Measurements from ENCODE around the gene NT5C3B. TPM values are rescaled to one million over a fixed set of nuclear protein-coding genes. Genes with fewer than 3 reads are reported as not detected.

NT5C3B gene
- total RNA-seq, 1 donor: 69.8 TPM

- H3K4me2 ChIP-seq (ENCODE audit: insufficient read depth, low read length): no peak overlapping the region
- peaks cover 77% of the 10 kb centered on the region for H3K36me3 ChIP-seq (ENCODE audit: insufficient read depth, low read length)
- peaks cover 9% of the 10 kb centered on the region for H4K20me1 ChIP-seq (ENCODE audit: insufficient read depth, low read length)
- H3K27ac ChIP-seq (ENCODE audit: low read depth, low read length): no peak overlapping the region
- H3K4me3 ChIP-seq (ENCODE audit: insufficient read depth, low read length): no peak overlapping the region
- H3K9me3 ChIP-seq (ENCODE audit: low read depth, low read length): no peaks in the 10 kb centered on the region
- no peak for TF ChIP-seq CTCF (IDR thresholded peaks at IDR 0.05; ENCODE audit: extremely low read depth, low read depth, low read length)
- no peak for DNase-seq (ENCODE audit: insufficient read length, low spot score, missing footprints)
- no peak overlapping the region for H2AFZ ChIP-seq (ENCODE audit: low read length)
- H3K27me3 ChIP-seq (ENCODE audit: insufficient read depth, low read length): no peaks in the 10 kb centered on the region
- no peaks in the 10 kb centered on the region for H3K4me1 ChIP-seq (ENCODE audit: insufficient read depth, low read length)
- H3K79me2 ChIP-seq (ENCODE audit: insufficient read depth, low read length): peaks cover 7% of the 10 kb centered on the region
These were observed 37.7 kb upstream of the NT5C3B start for GRCh38 chr17:41873559-41874292.

DNA sequence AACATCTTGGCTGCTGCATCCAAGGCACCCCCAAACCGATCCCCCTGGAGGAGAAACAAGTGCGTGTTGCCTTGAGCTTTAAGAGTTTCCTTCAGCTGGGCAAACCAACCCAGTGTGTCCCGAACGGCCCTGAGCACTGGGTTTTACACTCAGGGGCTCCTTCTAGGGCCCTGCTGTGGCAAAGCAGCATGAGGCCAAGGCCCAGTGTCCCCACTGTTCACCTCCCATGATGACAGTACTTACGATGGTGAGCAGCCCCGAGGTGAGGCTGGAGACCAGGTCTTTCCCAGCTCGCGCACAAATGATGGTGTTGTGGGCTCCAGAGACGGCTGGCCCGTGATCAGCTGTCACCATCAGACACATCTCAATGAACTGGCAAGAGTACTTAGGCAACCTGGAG lies 35.8 kb upstream of the NT5C3B start:
- H2AFZ ChIP-seq (ENCODE audit: low read length): no peak overlapping the region
- H3K4me2 ChIP-seq (ENCODE audit: insufficient read depth, low read length): no peak overlapping the region
- H3K4me3 ChIP-seq (ENCODE audit: insufficient read depth, low read length): no peak overlapping the region
- DNase-seq (ENCODE audit: insufficient read length, low spot score, missing footprints): no peak
- H3K27ac ChIP-seq (ENCODE audit: low read depth, low read length): no peak overlapping the region
- no peak for TF ChIP-seq CTCF (IDR thresholded peaks at IDR 0.05; ENCODE audit: extremely low read depth, low read depth, low read length)
- no peaks in the 10 kb centered on the region for H3K4me1 ChIP-seq (ENCODE audit: insufficient read depth, low read length)
- H3K79me2 ChIP-seq (ENCODE audit: insufficient read depth, low read length): peaks cover 2% of the 10 kb centered on the region
- H3K36me3 ChIP-seq (ENCODE audit: insufficient read depth, low read length): peaks cover 73% of the 10 kb centered on the region
- H4K20me1 ChIP-seq (ENCODE audit: insufficient read depth, low read length): peaks cover 8% of the 10 kb centered on the region
- no peaks in the 10 kb centered on the region for H3K9me3 ChIP-seq (ENCODE audit: low read depth, low read length)
- no peaks in the 10 kb centered on the region for H3K27me3 ChIP-seq (ENCODE audit: insufficient read depth, low read length)

DNA sequence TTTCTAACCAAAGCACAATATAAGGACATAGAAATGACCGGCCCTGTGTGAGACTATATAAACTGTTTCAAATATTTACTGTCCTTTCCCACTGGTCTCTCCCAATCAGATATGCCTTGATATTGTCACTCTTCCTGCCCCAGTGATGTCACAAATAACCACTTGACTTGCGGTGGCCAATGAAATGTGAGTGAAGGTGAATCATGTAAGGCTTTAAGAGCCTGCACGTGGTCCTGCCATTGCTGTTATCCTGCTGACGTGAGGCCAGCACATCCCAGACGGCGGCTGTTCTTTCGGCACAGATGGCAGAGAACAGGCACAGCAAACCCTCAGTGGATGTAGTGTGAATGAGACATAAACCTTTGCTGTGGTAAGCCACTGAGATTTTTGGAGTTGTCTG lies 34.6 kb upstream of the NT5C3B start:
- peaks cover 75% of the 10 kb centered on the region for H3K36me3 ChIP-seq (ENCODE audit: insufficient read depth, low read length)
- H2AFZ ChIP-seq (ENCODE audit: low read length): no peak overlapping the region
- H3K9me3 ChIP-seq (ENCODE audit: low read depth, low read length): no peaks in the 10 kb centered on the region
- H3K4me2 ChIP-seq (ENCODE audit: insufficient read depth, low read length): no peak overlapping the region
- peak overlapping the region; percentile 19 for H3K27ac ChIP-seq (ENCODE audit: low read depth, low read length)
- peaks cover 8% of the 10 kb centered on the region for H4K20me1 ChIP-seq (ENCODE audit: insufficient read depth, low read length)
- peaks cover 2% of the 10 kb centered on the region for H3K79me2 ChIP-seq (ENCODE audit: insufficient read depth, low read length)
- H3K4me1 ChIP-seq (ENCODE audit: insufficient read depth, low read length): peaks cover under 1% of the 10 kb centered on the region
- TF ChIP-seq CTCF (IDR thresholded peaks at IDR 0.05; ENCODE audit: extremely low read depth, low read depth, low read length): no peak
- H3K4me3 ChIP-seq (ENCODE audit: insufficient read depth, low read length): no peak overlapping the region
- no peak for DNase-seq (ENCODE audit: insufficient read length, low spot score, missing footprints)
- no peaks in the 10 kb centered on the region for H3K27me3 ChIP-seq (ENCODE audit: insufficient read depth, low read length)

DNA sequence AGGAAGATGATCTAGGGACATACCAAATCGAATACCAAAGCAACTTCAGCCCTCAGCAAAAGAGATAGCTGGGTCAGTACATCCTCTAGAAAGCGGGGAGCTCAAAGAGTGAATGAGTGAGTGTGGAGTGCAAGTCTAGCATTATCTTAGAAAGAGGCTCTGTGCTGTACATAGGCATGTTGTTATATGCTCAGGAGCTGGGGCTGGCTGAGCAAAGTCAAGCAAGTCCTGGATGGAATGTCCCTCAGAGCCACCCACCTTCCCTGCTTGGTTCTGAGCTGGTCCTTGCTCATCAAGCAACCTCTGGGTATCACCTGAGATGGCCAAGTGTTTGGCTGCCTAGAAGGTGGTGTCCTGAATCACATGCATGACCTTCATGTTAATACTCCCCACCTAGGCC lies 34.1 kb upstream of the NT5C3B start:
- Histone ChIP-seq H4K20me1 (ENCODE audit: insufficient read depth, low read length) (peaks cover 8% of the 10 kb centered on the region), H3K27ac (ENCODE audit: low read depth, low read length) (peak overlapping the region; percentile 19), H3K4me3 (ENCODE audit: insufficient read depth, low read length) (no peak overlapping the region), H3K4me2 (ENCODE audit: insufficient read depth, low read length) (no peak overlapping the region), H3K27me3 (ENCODE audit: insufficient read depth, low read length) (no peaks in the 10 kb centered on the region), H2AFZ (ENCODE audit: low read length) (no peak overlapping the region), H3K79me2 (ENCODE audit: insufficient read depth, low read length) (peaks cover 2% of the 10 kb centered on the region), H3K9me3 (ENCODE audit: low read depth, low read length) (no peaks in the 10 kb centered on the region), H3K4me1 (ENCODE audit: insufficient read depth, low read length) (peaks cover 3% of the 10 kb centered on the region), H3K36me3 (ENCODE audit: insufficient read depth, low read length) (peaks cover 75% of the 10 kb centered on the region)
- no peak for TF ChIP-seq CTCF (IDR thresholded peaks at IDR 0.05; ENCODE audit: extremely low read depth, low read depth, low read length)
- DNase-seq (ENCODE audit: insufficient read length, low spot score, missing footprints): no peak
